Measurements from ENCODE around the gene UGT1A7.

The UGT1A7 gene

GRCh38 chr2:233792720-233793119, 111.0 kb downstream of the UGT1A7 start:
- no peaks in the 10 kb centered on the region for H3F3A ChIP-seq (ENCODE audit: insufficient read depth)
- no peak overlapping the region for H3K27ac ChIP-seq (ENCODE audit: low read depth, low read length)
- no peaks in the 10 kb centered on the region for H3K27me3 ChIP-seq (ENCODE audit: low read length)
- H3K36me3 ChIP-seq (ENCODE audit: low read length), result no peaks in the 10 kb centered on the region
- no peaks in the 10 kb centered on the region for H3K9me3 ChIP-seq (ENCODE audit: insufficient read depth, low read length)
- TF ChIP-seq CTCF (IDR thresholded peaks at IDR 0.05; ENCODE audit: insufficient read depth, low read length, poor library complexity, severe bottlenecking) (no peak), EZH2phosphoT487 (conservative IDR thresholded peaks at IDR 0.05; ENCODE audit: low read length) (no peak)
- no peaks in the 10 kb centered on the region for H3K79me2 ChIP-seq (ENCODE audit: insufficient read depth, low read length)
- H3K4me3 ChIP-seq (ENCODE audit: insufficient read depth, low read length, poor library complexity, severe bottlenecking), result no peak overlapping the region
- no peaks in the 10 kb centered on the region for H4K20me1 ChIP-seq (ENCODE audit: low read depth, low read length)
- H3K9ac ChIP-seq (ENCODE audit: low read length), result no peak overlapping the region
- no peak overlapping the region for H2AFZ ChIP-seq (ENCODE audit: low read depth, low read length, severe bottlenecking)
- no peak overlapping the region for H3K4me2 ChIP-seq (ENCODE audit: low read depth, low read length, poor library complexity, severe bottlenecking)
- no peaks in the 10 kb centered on the region for H3K9me2 ChIP-seq (replicated peaks; ENCODE audit: insufficient read depth, low read length)

- H2AFZ ChIP-seq (ENCODE audit: low read depth, low read length, severe bottlenecking), result no peak overlapping the region
- no peaks in the 10 kb centered on the region for H3K9me3 ChIP-seq (ENCODE audit: insufficient read depth, low read length)
- H4K20me1 ChIP-seq (ENCODE audit: low read depth, low read length), result no peaks in the 10 kb centered on the region
These were observed 111.9 kb downstream of the UGT1A7 start for GRCh38 chr2:233793465-233794127.

GRCh38 chr2:233794128-233794658, 112.5 kb downstream of the UGT1A7 start:
- TF ChIP-seq EZH2phosphoT487 (conservative IDR thresholded peaks at IDR 0.05; ENCODE audit: low read length) (no peak), CTCF (IDR thresholded peaks at IDR 0.05; ENCODE audit: insufficient read depth, low read length, poor library complexity, severe bottlenecking) (no peak)
- H2AFZ ChIP-seq (ENCODE audit: low read depth, low read length, severe bottlenecking), result no peak overlapping the region
- no peak overlapping the region for H3K9ac ChIP-seq (ENCODE audit: low read length)
- H4K20me1 ChIP-seq (ENCODE audit: low read depth, low read length), result no peaks in the 10 kb centered on the region
- no peak overlapping the region for H3K4me3 ChIP-seq (ENCODE audit: insufficient read depth, low read length, poor library complexity, severe bottlenecking)
- H3K27ac ChIP-seq (ENCODE audit: low read depth, low read length), result no peak overlapping the region
- H3K9me3 ChIP-seq (ENCODE audit: insufficient read depth, low read length), result no peaks in the 10 kb centered on the region
- H3F3A ChIP-seq (ENCODE audit: insufficient read depth), result no peaks in the 10 kb centered on the region
- H3K79me2 ChIP-seq (ENCODE audit: insufficient read depth, low read length), result no peaks in the 10 kb centered on the region
- no peaks in the 10 kb centered on the region for H3K36me3 ChIP-seq (ENCODE audit: low read length)
- H3K4me2 ChIP-seq (ENCODE audit: low read depth, low read length, poor library complexity, severe bottlenecking), result no peak overlapping the region
- no peaks in the 10 kb centered on the region for H3K27me3 ChIP-seq (ENCODE audit: low read length)
- no peaks in the 10 kb centered on the region for H3K9me2 ChIP-seq (replicated peaks; ENCODE audit: insufficient read depth, low read length)

More at GRCh38 chr2:233793465-233794127, 111.9 kb downstream of the UGT1A7 start:
- Histone ChIP-seq H3F3A (ENCODE audit: insufficient read depth) (no peaks in the 10 kb centered on the region), H3K27ac (ENCODE audit: low read depth, low read length) (no peak overlapping the region), H3K4me3 (ENCODE audit: insufficient read depth, low read length, poor library complexity, severe bottlenecking) (no peak overlapping the region), H3K9ac (ENCODE audit: low read length) (no peak overlapping the region), H3K9me2 (replicated peaks; ENCODE audit: insufficient read depth, low read length) (no peaks in the 10 kb centered on the region), H3K4me2 (ENCODE audit: low read depth, low read length, poor library complexity, severe bottlenecking) (no peak overlapping the region), H3K36me3 (ENCODE audit: low read length) (no peaks in the 10 kb centered on the region), H3K79me2 (ENCODE audit: insufficient read depth, low read length) (no peaks in the 10 kb centered on the region), H3K27me3 (ENCODE audit: low read length) (no peaks in the 10 kb centered on the region)
- TF ChIP-seq CTCF (IDR thresholded peaks at IDR 0.05; ENCODE audit: insufficient read depth, low read length, poor library complexity, severe bottlenecking), result no peak
- TF ChIP-seq EZH2phosphoT487 (conservative IDR thresholded peaks at IDR 0.05; ENCODE audit: low read length), result no peak
